Frontal cortex (tissue), 4 donors: ENCODE data around the gene SCYL3. TPM values are rescaled to one million over a fixed set of nuclear protein-coding genes. Genes with fewer than 3 reads are reported as not detected.
"Not testable (repeated sequence)": the region's sequence is repeated elsewhere in the genome, so short reads cannot be mapped to it uniquely, and the experiment has no call there.

Source experiments
- DNase-seq, 2 donors: peaks; one replicate each; pipeline ENCODE4 v3.0.0; 2012; ENCODE audit warnings: low spot score in 2 of 2
- FAIRE-seq: peaks from 2 replicates; lab custom pipeline; 2012; peaks lifted over from hg19 to GRCh38; lab: Jason Lieb, UNC
- total RNA-seq: library from RNA; depleted of rRNA; stranded (reverse); fragments of >200 nt; gene quantifications from one replicate; pipeline ENCODE4 v1.2.3, GENCODE V29; 2014
- donor health status: control.
- donor health status: control.
- donor health status: control.

Gene SCYL3
- total RNA-seq: 11.0 TPM

GRCh38 chr1:169893645-169894423 is at the start of gene SCYL3:
Gene SCYL3 (minus strand): TSS chr1:169893896. CDS start chr1:169888840, 5,056 bp downstream.
- DNase-seq (peak; percentile 87 to 92), FAIRE-seq (peak; percentile 89)

GRCh38 chr1:169941982-169942830 is 48.5 kb upstream of the SCYL3 start:
- FAIRE-seq (peak; percentile 62), DNase-seq (no peak)

- no peak for FAIRE-seq
- DNase-seq: no peak
These were observed 40.5 kb upstream of the SCYL3 start for GRCh38 chr1:169933984-169934725.

- FAIRE-seq: no peak
These were observed 38.1 kb upstream of the SCYL3 start for GRCh38 chr1:169931795-169932231.

DNA sequence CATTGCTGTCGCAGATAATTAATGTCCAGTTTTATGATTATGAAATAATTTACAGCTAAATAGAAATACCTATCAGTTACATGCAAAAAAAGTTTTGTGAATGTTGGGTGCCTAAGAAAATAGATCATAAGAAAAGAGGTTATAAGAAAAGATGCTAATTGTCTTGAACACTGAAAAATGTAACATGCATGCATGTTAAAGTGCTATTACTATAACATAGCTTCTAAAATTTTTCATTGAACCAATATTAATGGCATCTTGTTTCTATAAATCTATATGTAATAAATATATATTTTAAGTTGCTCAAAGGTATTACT is 35.5 kb upstream of the SCYL3 start:
- DNase-seq: no peak
- FAIRE-seq: no peak

More at GRCh38 chr1:169931795-169932231, 38.1 kb upstream of the SCYL3 start:
- no peak for DNase-seq

GRCh38 chr1:169928438-169929209 is 34.9 kb upstream of the SCYL3 start:
- FAIRE-seq (peak; percentile 86), DNase-seq (no peak)

- DNase-seq (no peak), FAIRE-seq (no peak)
These were observed 32.1 kb upstream of the SCYL3 start for GRCh38 chr1:169925505-169926482.

GRCh38 chr1:169924829-169925228 is 31.1 kb upstream of the SCYL3 start:
- DNase-seq: no peak
- no peak for FAIRE-seq

DNA sequence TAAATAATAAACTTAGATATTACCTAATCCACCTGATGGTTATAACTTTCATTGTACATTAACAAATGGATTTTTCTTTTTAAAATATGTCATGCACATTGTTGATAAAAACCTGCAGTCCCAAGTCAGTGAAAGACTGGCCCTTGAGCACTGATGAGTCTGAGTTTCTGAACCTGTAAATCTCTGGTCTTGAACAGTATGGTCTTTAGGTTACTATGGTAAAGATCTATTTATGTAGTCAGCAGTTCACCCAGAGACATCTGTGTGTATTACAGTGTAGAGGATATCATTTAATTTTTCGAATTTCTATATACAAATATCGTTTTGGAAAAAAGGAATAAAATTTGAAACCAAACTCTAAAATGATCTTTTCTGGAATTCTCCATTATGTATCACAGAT is 30.4 kb upstream of the SCYL3 start:
- DNase-seq: no peak
- FAIRE-seq: no peak

GRCh38 chr1:169921080-169921479 is 27.4 kb upstream of the SCYL3 start:
- FAIRE-seq: no peak

GRCh38 chr1:169918927-169919326 is 25.2 kb upstream of the SCYL3 start:
- FAIRE-seq (no peak), DNase-seq (no peak)

More at GRCh38 chr1:169921080-169921479, 27.4 kb upstream of the SCYL3 start:
- DNase-seq: no peak

DNA sequence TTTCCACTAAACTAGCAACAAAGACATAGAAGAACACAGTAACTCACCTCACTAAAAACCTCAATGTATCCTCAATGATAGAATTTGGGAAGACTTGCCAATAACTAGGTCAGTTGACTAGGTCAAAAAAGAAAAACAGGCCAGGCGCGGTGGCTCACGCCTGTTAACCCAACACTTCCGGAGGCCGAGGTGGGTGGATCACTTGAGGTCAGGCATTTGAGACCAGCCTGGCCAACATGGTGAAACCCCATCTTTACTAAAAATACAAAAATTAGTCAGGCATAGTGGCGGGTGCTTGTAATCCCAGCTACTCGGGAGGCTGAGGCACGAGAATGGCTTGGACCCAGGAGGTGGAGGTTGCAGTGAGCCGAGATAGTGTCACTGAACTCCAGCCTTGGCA is 24.5 kb upstream of the SCYL3 start:
- FAIRE-seq, DNase-seq: not testable (repeated sequence)

DNA sequence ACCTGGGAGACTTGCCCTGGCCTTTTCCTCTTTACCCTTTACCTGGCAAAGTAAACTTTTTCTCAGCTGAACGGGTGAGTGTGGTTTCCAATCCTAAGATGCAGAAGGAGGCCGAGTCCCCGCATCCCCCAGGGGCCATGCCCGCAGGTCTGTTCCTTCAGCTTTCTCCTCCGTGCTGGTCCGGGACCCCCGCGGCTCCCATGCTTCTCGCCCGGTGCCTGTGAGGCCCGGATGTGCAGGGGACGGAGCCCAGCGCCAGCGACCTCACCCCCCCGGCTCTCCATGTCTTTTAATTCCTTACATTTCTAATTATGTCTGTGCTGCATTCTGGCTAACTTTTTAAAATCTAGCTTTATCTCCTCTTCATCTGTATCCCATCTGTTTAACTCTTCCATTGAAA is 21.5 kb upstream of the SCYL3 start:
- DNase-seq: no peak
- no peak for FAIRE-seq

DNA sequence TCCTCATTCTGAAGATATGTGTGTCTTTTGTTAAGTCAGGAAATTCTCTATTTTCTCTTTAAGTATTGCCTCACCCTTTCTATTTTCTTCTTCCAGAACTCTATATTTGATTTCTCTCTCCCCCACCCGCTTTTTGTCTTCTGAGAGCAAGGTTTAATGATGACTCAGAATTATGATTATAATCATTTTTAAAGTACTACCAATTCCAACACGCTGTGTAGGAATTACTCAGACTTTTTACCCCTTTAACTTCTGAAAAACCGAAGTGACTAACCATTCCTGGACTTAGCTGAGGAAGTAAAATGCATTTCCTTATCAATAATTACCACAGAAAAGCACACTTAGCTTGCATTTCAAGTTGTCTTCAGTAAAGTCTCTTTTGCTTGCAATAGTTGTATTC is 20.8 kb upstream of the SCYL3 start:
- no peak for FAIRE-seq
- no peak for DNase-seq

DNA sequence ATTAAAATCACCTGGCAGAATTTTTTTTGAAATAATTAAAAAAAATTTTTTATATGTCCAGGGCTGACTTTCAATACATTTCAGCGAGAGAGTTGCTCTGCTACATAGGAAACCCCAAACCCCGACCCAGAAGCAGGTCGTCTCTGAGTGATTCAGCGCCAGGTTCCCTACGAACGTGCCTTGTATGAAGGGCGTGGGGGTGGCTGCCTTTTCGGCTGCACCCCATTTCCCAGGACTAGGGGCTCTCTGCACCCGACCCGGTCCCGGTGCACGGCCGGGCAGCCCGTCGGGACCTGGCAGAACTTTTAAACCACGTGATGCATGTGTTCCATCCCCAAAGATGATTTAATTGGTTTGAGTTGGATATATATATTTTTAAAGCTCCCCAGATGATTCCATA is 15.8 kb upstream of the SCYL3 start:
- DNase-seq (no peak), FAIRE-seq (no peak)

GRCh38 chr1:169906938-169907337 is 13.2 kb upstream of the SCYL3 start:
- DNase-seq: no peak
- FAIRE-seq: no peak

- FAIRE-seq: no peak
- no peak for DNase-seq
These were observed 11.1 kb upstream of the SCYL3 start for GRCh38 chr1:169904834-169905233.

DNA sequence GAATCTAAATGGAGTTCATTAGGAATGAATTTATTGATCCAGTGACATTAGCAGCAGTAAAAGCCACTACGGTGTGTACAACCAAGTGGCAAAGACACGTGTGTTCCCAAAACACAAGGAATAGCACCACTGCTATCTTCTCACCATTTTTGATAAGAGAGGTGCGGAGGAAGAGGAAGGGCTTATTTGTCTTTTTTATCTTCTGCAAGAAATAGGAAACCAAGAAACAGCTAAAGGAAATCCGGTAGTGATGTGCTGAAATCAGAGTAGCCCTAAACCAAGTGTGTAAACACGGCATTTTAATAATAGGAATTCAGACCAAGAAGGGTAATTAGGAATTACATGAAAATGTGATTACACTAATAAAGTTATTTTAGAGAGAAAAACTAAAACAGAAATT is 9.1 kb upstream of the SCYL3 start:
- no peak for DNase-seq
- FAIRE-seq: no peak

DNA sequence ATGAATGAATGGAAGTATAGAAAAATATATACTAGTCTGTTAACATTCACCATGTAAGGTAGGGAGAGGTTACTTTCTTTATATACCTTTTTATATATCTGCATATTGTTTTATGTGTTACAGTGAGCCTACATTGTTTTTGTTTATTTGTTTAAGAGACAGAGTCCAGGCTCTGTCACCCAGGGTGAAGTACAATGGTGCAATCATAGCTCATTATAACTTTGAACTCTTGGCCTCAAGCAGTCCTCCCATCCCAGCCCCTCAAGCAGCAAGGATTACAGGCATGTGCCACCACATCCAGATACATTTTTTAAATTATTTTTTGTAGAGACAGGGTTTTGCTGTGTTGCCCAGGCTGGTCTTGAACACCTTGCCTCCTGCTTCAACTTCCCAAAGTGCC is 7.4 kb upstream of the SCYL3 start:
- DNase-seq (no peak), FAIRE-seq (no peak)
